ENCODE measurements around the gene ASPN.

ASPN gene

GRCh38 chr9:92476962-92477361 lies 5.3 kb downstream of the ASPN start:
- DNase-seq (ENCODE audit: low read depth, low spot score) = no peak

- no peak for DNase-seq (ENCODE audit: low read depth, low spot score)
Observed at GRCh38 chr9:92474587-92474986, 7.7 kb downstream of the ASPN start.

DNA sequence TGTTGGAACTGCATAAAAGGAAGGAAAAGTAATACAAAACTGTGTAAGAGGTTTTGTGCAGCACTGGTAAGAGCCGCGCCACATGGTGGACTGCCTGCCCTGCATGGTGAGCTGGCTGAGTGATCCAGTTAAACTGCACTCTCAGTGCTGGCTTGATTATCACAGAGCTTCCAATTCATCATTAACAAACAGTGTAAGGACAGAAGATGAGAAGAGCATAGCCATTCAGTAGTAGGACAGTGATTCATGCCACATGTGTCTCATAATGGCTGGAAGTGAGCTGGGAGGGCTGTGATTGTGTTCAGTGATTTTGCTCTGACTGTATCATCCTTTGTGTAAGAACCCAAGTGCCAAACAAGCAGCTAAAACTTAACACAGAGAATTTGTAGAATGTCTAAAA lies 14.1 kb downstream of the ASPN start:
- no peak for DNase-seq (ENCODE audit: low read depth, low spot score)

- DNase-seq (ENCODE audit: low read depth, low spot score) = no peak
Observed at GRCh38 chr9:92467511-92467910, 14.8 kb downstream of the ASPN start.

DNA sequence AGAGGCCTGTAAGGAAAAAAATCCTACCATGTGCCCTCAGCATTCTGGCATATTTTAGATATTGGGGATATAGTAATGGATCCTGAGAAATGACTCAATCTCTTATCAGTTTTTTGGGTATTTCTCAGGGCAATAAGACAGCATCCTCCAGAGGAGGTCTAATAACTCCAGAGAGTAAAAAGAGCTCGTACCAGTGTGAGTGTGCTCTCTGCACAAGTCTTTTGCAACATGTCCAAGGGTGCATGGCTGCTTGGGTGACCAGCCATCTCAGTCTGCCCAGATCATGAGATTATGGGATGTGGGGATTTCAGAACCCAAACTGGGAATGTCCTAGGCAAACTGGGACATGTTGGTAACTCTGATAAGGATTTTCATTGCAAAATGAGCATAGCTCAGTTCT lies 15.3 kb downstream of the ASPN start:
- no peak for DNase-seq (ENCODE audit: low read depth, low spot score)

DNA sequence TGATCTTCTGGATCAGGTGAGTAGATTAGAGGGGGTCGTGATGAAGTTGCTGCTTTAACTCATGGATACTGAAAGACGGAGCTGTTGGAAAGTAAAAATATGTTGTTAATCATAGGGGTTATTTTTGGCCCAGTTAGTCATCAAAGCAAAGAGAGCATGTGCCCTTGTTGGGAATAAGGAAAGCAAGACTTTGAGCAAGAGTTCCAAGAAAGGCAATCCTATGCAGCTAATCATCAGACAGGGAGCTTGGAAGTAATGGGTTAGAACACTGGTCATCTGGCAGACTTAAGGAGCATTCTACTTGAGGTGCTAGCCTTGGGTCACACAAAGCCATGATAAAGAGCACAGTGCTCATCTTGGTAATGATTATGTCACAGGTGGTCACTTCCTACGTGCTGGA lies 18.3 kb downstream of the ASPN start:
- DNase-seq (ENCODE audit: low read depth, low spot score) = no peak

DNA sequence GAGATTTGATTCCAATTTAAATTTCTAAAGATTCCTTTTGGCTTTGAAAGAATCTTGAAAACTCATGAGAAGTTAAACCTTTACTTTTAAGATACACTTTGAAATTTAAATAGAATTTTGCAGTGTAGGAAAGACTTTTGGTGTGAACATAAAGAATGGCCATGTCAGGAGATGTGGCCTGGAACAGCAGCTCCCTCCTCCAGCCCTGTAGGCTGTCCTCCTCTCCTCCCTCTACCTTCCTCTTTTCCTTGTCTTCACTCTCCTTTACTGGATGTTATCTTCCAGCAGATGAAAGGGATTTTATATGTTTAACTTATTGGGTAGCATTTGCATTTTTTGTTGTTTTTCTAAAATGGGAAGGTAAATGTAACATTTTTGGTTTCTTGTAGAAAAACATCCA lies 18.9 kb downstream of the ASPN start:
- DNase-seq (ENCODE audit: low read depth, low spot score) = no peak

- no peak for DNase-seq (ENCODE audit: low read depth, low spot score)
Observed at GRCh38 chr9:92457576-92457975, 24.7 kb downstream of the ASPN start.

GRCh38 chr9:92455217-92455616 lies 27.1 kb downstream of the ASPN start:
- DNase-seq (ENCODE audit: low read depth, low spot score) = peak; percentile 48

DNA sequence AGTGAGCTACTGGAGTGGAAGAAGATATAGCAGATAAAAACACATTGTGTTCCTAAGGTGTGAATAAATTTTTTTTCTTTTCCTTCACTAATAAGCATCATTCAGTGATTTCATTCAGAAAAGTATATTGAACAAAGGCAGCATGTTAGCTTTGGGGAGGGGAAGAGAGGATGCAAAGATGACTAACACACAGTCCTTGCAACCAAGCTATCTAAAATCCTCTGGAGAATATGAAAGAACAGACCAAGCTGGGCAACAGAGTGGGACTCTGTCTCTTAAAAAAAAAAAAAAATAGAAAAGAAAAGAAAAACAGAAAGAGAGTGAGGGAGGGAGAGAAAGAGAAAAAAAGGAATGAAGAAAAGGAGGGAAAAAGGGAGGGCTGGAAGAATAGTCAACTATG lies 35.8 kb downstream of the ASPN start:
- no peak for DNase-seq (ENCODE audit: low read depth, low spot score)

DNA sequence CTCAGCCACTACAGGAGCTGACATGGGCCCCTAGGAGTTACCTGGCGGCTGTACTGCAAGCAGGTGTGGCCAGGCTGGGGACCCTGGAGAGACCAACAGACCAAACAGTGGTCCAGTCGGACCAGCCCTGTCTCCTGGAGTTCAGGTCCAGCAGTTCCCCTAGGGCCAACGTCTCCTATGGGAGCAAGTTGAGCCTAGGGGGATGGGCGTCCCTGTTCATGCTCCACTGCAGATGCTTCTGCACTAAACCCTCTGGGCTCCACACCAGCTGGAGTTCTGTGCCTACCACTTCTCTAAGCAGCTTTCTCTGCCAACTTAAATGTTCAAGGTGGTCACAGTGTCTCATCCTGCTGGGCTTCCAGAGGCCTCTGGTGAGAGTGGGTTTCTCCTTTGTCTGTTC lies 37.5 kb downstream of the ASPN start:
- DNase-seq (ENCODE audit: low read depth, low spot score) = no peak

GRCh38 chr9:92440751-92441046 lies 41.6 kb downstream of the ASPN start:
- no peak for DNase-seq (ENCODE audit: low read depth, low spot score)

DNA sequence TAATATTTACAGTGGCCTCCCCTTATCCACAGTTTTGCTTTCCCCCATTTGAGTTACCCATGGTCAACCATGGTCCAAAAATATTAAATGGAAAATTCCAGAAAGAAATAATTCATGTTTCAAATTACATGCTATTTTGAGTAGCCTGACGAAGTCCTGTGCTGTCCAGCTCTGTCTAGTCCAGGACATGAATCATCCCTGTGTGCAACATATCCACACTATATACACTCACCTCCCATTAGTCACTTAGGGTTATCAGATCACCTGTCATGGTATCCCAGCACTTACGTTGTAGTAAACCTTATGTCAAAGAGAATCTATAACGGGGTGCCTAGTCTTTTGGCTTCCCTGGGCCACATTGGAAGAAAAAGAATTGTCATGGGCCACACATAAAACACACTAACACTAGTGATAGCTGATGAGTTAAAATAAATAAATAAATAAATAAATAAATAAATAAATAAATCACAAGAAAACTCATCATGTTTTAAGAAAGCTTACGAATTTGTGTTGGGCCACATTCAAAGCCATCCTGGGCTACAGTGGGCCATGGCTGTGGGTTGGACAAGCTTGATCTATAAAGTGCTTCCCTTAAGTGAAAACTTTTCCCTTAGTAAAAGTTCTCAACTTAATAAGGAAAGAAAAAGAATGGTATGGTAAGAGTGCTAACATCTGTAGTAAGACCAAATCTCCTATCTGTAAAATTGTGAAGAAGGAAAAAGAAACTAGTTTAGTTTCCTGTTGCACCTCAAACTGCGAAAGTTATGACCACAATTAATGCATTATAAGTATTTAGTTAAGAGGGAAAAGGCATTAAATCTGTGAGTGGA lies 42.2 kb downstream of the ASPN start:
- DNase-seq (ENCODE audit: low read depth, low spot score) = no peak

- no peak for DNase-seq (ENCODE audit: low read depth, low spot score)
Observed at GRCh38 chr9:92438900-92439526, 43.3 kb downstream of the ASPN start.

GRCh38 chr9:92435263-92435662 lies 47.0 kb downstream of the ASPN start:
- DNase-seq (ENCODE audit: low read depth, low spot score) = no peak

DNA sequence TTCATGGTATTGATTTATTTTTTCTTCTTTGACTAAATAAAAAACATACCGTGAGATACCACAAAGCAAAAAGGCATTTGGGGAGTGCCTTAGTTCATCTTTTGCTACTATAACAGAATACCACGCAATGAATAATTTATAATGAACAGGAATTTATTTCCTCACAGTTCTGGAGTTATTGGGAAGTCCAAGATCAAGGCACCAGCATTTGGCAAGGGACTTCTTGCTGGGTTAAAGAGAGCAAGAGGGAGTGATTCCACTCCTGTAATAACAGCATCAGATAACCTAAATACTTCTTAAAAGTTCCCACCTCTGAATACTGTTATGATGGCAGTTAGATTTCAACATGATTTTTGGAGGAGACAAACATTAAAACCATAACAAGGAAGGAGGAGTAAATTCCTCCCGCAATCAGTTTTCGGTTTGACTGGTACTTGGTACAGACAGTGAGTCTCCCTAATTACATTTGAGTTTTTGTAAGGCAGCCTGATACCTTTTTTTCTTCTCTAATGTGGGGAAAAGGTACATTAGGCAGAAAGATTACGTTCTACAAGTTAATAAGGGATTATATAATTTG lies 49.2 kb downstream of the ASPN start:
- DNase-seq (ENCODE audit: low read depth, low spot score) = no peak

DNA sequence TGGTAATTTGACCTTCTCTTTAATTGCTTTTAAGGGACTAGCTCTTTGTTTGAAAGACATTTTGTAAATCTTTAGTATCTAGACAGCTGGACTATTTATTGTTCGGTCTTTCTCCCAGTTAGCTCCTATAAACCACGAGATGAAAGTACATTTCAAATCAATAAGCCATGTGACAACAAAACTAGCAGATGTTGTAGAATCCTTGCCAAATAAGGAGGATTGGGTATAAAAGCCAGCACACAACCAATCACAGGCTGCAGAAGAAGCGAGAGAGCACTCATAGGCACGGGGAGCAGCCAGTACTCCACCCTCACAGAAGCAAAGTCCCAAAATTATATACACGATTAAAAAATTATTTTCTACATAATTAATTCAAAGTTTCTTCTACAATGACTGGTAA lies 50.0 kb downstream of the ASPN start:
- DNase-seq (ENCODE audit: low read depth, low spot score) = no peak

GRCh38 chr9:92429836-92430235 lies 52.5 kb downstream of the ASPN start:
- DNase-seq (ENCODE audit: low read depth, low spot score) = no peak

DNA sequence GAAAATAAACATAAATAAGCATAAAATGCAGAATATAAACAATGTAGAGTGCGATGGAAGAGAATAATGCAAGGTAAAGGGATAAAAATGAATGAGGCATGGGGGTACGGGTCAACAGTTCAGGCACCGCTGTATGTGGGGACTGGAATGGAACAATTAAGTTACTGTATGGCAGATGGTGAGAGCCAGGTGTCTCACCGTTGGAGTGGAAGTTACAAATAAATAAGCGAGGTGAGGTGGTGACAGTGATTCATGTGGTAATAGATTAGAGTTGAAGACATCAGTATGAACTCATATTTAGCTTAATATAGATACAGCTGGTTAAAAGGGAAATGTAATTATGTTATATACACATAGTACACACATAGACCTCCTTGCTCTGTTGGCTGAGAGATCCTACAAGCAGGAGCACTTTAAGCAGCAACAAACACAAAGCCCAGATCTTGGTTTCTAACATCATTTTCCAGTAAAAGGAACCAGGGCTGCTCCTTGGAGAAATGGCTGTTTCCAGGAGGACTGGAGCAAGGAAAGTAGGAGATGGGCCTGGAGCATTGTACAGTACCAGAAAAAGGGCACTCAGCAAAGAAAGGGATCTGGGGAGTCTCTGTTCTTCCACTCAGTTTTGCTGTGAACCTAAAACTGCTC lies 55.7 kb downstream of the ASPN start:
- no peak for DNase-seq (ENCODE audit: low read depth, low spot score)

- no peak for DNase-seq (ENCODE audit: low read depth, low spot score)
Observed at GRCh38 chr9:92425474-92425873, 56.8 kb downstream of the ASPN start.

- no peak for DNase-seq (ENCODE audit: low read depth, low spot score)
Observed at GRCh38 chr9:92424340-92424739, 58.0 kb downstream of the ASPN start, which contains the start of gene OMD. TSS of gene OMD (minus strand) at chr9:92424471. CDS start at chr9:92417558, 6,913 bp downstream.

GRCh38 chr9:92423612-92424011 lies 58.7 kb downstream of the ASPN start:
- no peak for DNase-seq (ENCODE audit: low read depth, low spot score)
